Measurements from ENCODE around the gene THRSP.
"Not testable (repeated sequence)": the region's sequence is repeated elsewhere in the genome, so short reads cannot be mapped to it uniquely, and the experiment has no call there.

THRSP gene

GRCh38 chr11:78037825-78038620 lies 25.6 kb upstream of the THRSP start:
- no peak for DNase-seq
- Histone ChIP-seq H3K27ac (no peak overlapping the region), H3K27me3 (replicated peaks) (no peaks in the 10 kb centered on the region), H3K4me3 (ENCODE audit: low read depth, low read length) (no peak overlapping the region), H3K36me3 (replicated peaks) (no peaks in the 10 kb centered on the region)
- in situ Hi-C loops (cut with HindIII; ENCODE audit: low pct_ligation_motif_present, low sequenced_read_pairs), result no loop called here
- no peak for TF ChIP-seq CTCF (IDR thresholded peaks at IDR 0.05; ENCODE audit: low read depth, low read length, missing control alignments)

- TF ChIP-seq CTCF (IDR thresholded peaks at IDR 0.05; ENCODE audit: low read depth, low read length, missing control alignments), result no peak
- no peaks in the 10 kb centered on the region for H3K36me3 ChIP-seq (replicated peaks)
- no peak for DNase-seq
- in situ Hi-C loops (cut with HindIII; ENCODE audit: low pct_ligation_motif_present, low sequenced_read_pairs), result no loop called here
- no peak overlapping the region for H3K4me3 ChIP-seq (ENCODE audit: low read depth, low read length)
- no peak overlapping the region for H3K27ac ChIP-seq
- H3K27me3 ChIP-seq (replicated peaks), result no peaks in the 10 kb centered on the region
Observed at GRCh38 chr11:78038697-78039313, 24.9 kb upstream of the THRSP start.

- in situ Hi-C loops (cut with HindIII; ENCODE audit: low pct_ligation_motif_present, low sequenced_read_pairs), result no loop called here
- no peaks in the 10 kb centered on the region for H3K36me3 ChIP-seq (replicated peaks)
- H3K4me3 ChIP-seq (ENCODE audit: low read depth, low read length), result no peak overlapping the region
- peak overlapping the region; percentile 92 for H3K27ac ChIP-seq
- H3K27me3 ChIP-seq (replicated peaks), result no peaks in the 10 kb centered on the region
- DNase-seq, result no peak
- no peak for TF ChIP-seq CTCF (IDR thresholded peaks at IDR 0.05; ENCODE audit: low read depth, low read length, missing control alignments)
Observed at GRCh38 chr11:78039391-78039918, 24.2 kb upstream of the THRSP start.

GRCh38 chr11:78039919-78040671 lies 23.6 kb upstream of the THRSP start:
- H3K4me3 ChIP-seq (ENCODE audit: low read depth, low read length), result peak overlapping the region; percentile 27
- no peaks in the 10 kb centered on the region for H3K36me3 ChIP-seq (replicated peaks)
- in situ Hi-C loops (cut with HindIII; ENCODE audit: low pct_ligation_motif_present, low sequenced_read_pairs), result no loop called here
- no peaks in the 10 kb centered on the region for H3K27me3 ChIP-seq (replicated peaks)
- peak overlapping the region; percentile 92 for H3K27ac ChIP-seq
- TF ChIP-seq CTCF (IDR thresholded peaks at IDR 0.05; ENCODE audit: low read depth, low read length, missing control alignments), result no peak
- peak; percentile 75 for DNase-seq

- H3K27ac ChIP-seq, result peak overlapping the region; percentile 92
- no peaks in the 10 kb centered on the region for H3K27me3 ChIP-seq (replicated peaks)
- H3K4me3 ChIP-seq (ENCODE audit: low read depth, low read length), result no peak overlapping the region
- H3K36me3 ChIP-seq (replicated peaks), result no peaks in the 10 kb centered on the region
- no peak for TF ChIP-seq CTCF (IDR thresholded peaks at IDR 0.05; ENCODE audit: low read depth, low read length, missing control alignments)
- in situ Hi-C loops (cut with HindIII; ENCODE audit: low pct_ligation_motif_present, low sequenced_read_pairs), result no loop called here
- DNase-seq, result peak; percentile 33
Observed at GRCh38 chr11:78040691-78041379, 22.8 kb upstream of the THRSP start.

- in situ Hi-C loops (cut with HindIII; ENCODE audit: low pct_ligation_motif_present, low sequenced_read_pairs); H3K4me3 ChIP-seq (ENCODE audit: low read depth, low read length); H3K36me3 ChIP-seq (replicated peaks); DNase-seq; H3K27me3 ChIP-seq (replicated peaks); H3K27ac ChIP-seq: not testable (repeated sequence)
Observed at GRCh38 chr11:78041380-78041719, 22.3 kb upstream of the THRSP start.

All from brain microvascular endothelial cell (primary cell).